ENCODE results near the gene IL10RB. TPM values are rescaled to one million over a fixed set of nuclear protein-coding genes. Genes with fewer than 3 reads are reported as not detected.
"Not testable (repeated sequence)": the region's sequence is repeated elsewhere in the genome, so short reads cannot be mapped to it uniquely, and the experiment has no call there.

The IL10RB gene
- total RNA-seq, 4 donors from 2014 or later: 20.5 to 53.1 (median 21.4) TPM

- no peak overlapping the region for H3K27ac ChIP-seq
- H3K4me1 ChIP-seq: no peaks in the 10 kb centered on the region
- H3K27me3 ChIP-seq: no peaks in the 10 kb centered on the region
- peaks cover 11 to 22% of the 10 kb centered on the region in 2 donors for H3K36me3 ChIP-seq
- no peaks in the 10 kb centered on the region for H3K9me3 ChIP-seq
- no peak for DNase-seq
- whole genome bisulfite sequencing, 2 donors: 88 to 98% methylated on average over 5 of the region's 5 CpGs
- no peak for TF ChIP-seq CTCF (IDR thresholded peaks at IDR 0.05)
- TF ChIP-seq POLR2A (IDR thresholded peaks at IDR 0.05): no peak
- H3K4me3 ChIP-seq (replicated peaks in 1 of 3): no peak overlapping the region
- intact Hi-C loops (cut with DNase I): no loop called here
Observed at GRCh38 chr21:33246506-33246905, 19.7 kb upstream of the IL10RB start.

- H3K27me3 ChIP-seq: no peaks in the 10 kb centered on the region
- no peaks in the 10 kb centered on the region for H3K9me3 ChIP-seq
- WGBS, 2 donors: 96% methylated on average over 7 of the region's 7 CpGs
- intact Hi-C loops (cut with DNase I): no loop called here
- TF ChIP-seq CTCF (IDR thresholded peaks at IDR 0.05) (no peak), POLR2A (IDR thresholded peaks at IDR 0.05) (no peak)
- no peak for DNase-seq
- no peak overlapping the region for H3K4me3 ChIP-seq (replicated peaks in 1 of 3)
- no peaks in the 10 kb centered on the region for H3K4me1 ChIP-seq
- H3K36me3 ChIP-seq: peaks cover 11 to 22% of the 10 kb centered on the region in 2 donors
- H3K27ac ChIP-seq: no peak overlapping the region
Observed at GRCh38 chr21:33246963-33247362, 19.2 kb upstream of the IL10RB start.

GRCh38 chr21:33247599-33247998, 18.6 kb upstream of the IL10RB start:
- peaks cover 11 to 22% of the 10 kb centered on the region in 2 donors for H3K36me3 ChIP-seq
- TF ChIP-seq CTCF (IDR thresholded peaks at IDR 0.05) (no peak), POLR2A (IDR thresholded peaks at IDR 0.05) (no peak)
- intact Hi-C loops (cut with DNase I): no loop called here

GRCh38 chr21:33249331-33250002, 16.7 kb upstream of the IL10RB start:
- H3K27ac ChIP-seq: no peak overlapping the region
- H3K36me3 ChIP-seq: peaks cover 11 to 22% of the 10 kb centered on the region in 2 donors
- WGBS, 2 donors: 91 to 94% methylated on average over 7 of the region's 7 CpGs
- no peak overlapping the region for H3K4me3 ChIP-seq (replicated peaks in 1 of 3)
- TF ChIP-seq POLR2A (IDR thresholded peaks at IDR 0.05): no peak
- no peak for TF ChIP-seq CTCF (IDR thresholded peaks at IDR 0.05)
- intact Hi-C loops (cut with DNase I): no loop called here
- H3K4me1 ChIP-seq: no peaks in the 10 kb centered on the region
- no peaks in the 10 kb centered on the region for H3K9me3 ChIP-seq
- H3K27me3 ChIP-seq: no peaks in the 10 kb centered on the region
- DNase-seq: no peak

More at GRCh38 chr21:33247599-33247998, 18.6 kb upstream of the IL10RB start:
- 69 to 83% methylated on average over 6 of the region's 6 CpGs for WGBS, 2 donors
- no peaks in the 10 kb centered on the region for H3K27me3 ChIP-seq
- H3K27ac ChIP-seq: no peak overlapping the region
- no peaks in the 10 kb centered on the region for H3K9me3 ChIP-seq
- no peak overlapping the region for H3K4me3 ChIP-seq (replicated peaks in 1 of 3)
- H3K4me1 ChIP-seq: no peaks in the 10 kb centered on the region
- no peak for DNase-seq

- Histone ChIP-seq H3K27me3 (no peaks in the 10 kb centered on the region), H3K27ac (no peak overlapping the region), H3K9me3 (no peaks in the 10 kb centered on the region), H3K36me3 (peaks cover 11 to 15% of the 10 kb centered on the region in 2 donors), H3K4me1 (no peaks in the 10 kb centered on the region), H3K4me3 (replicated peaks in 1 of 3) (no peak overlapping the region)
- TF ChIP-seq CTCF (IDR thresholded peaks at IDR 0.05): no peak
- TF ChIP-seq POLR2A (IDR thresholded peaks at IDR 0.05): no peak
- 95 to 96% methylated on average over 2 of the region's 2 CpGs for WGBS, 2 donors
- intact Hi-C loops (cut with DNase I): no loop called here
- DNase-seq: no peak
Observed at GRCh38 chr21:33251119-33251518, 15.0 kb upstream of the IL10RB start.

- intact Hi-C loops (cut with DNase I): not testable (repeated sequence)
- 93 to 96% methylated on average over 6 of the region's 6 CpGs for WGBS, 2 donors
Observed at GRCh38 chr21:33253382-33253781, 12.8 kb upstream of the IL10RB start.

More at GRCh38 chr21:33253382-33253781, 12.8 kb upstream of the IL10RB start:
- H3K4me1 ChIP-seq; H3K36me3 ChIP-seq; H3K27me3 ChIP-seq; H3K9me3 ChIP-seq; DNase-seq; H3K27ac ChIP-seq; H3K4me3 ChIP-seq (replicated peaks in 1 of 3): not testable (repeated sequence)
